Dendritic cell treated with granulocyte-macrophage colony-stimulating factor and Interleukin-4, amounts not matched to agents 40 ng/mL and 50 ng/mL, for 4 days (primary cell): Measurements from ENCODE around the gene GFAP.

ENCODE experiments used
- H3K27ac Mint-ChIP-seq: one replicate; pipeline ENCODE4 v1.8.0; 2022; ENCODE audit warnings: mild to moderate bottlenecking, mixed read lengths
- H3K27me3 Mint-ChIP-seq: one replicate; pipeline ENCODE4 v1.8.0; 2022; ENCODE audit warnings: mild to moderate bottlenecking, mixed read lengths
- H3K36me3 Mint-ChIP-seq: one replicate; pipeline ENCODE4 v1.8.0; 2022; ENCODE audit warnings: low read depth, mixed read lengths
- H3K4me1 Mint-ChIP-seq: one replicate; pipeline ENCODE4 v1.8.0; 2022; ENCODE audit warnings: low read depth, mixed read lengths
- H3K4me3 Mint-ChIP-seq: one replicate; pipeline ENCODE4 v1.8.0; 2022; ENCODE audit warnings: mild to moderate bottlenecking, moderate library complexity, mixed read lengths
- H3K9me3 Mint-ChIP-seq: one replicate; pipeline ENCODE4 v1.8.0; 2022; ENCODE audit warnings: mixed read lengths
- intact Hi-C: fragments of 100-400 bp; cut with micrococcal nuclease; formaldehyde crosslinking; loops from one replicate; pipeline ENCODE4 v1.15.0; 2022

The GFAP gene

GRCh38 chr17:44864831-44865230 lies 50.5 kb downstream of the GFAP start:
- intact Hi-C loops: loop anchor here (1.0 kb wide), 2 partner anchors 86 to 90 kb away; no protein-coding TSS in a partner anchor
- Mint-ChIP-seq H3K4me1 (no peaks in the 10 kb centered on the region), H3K27ac (no peak overlapping the region), H3K27me3 (no peaks in the 10 kb centered on the region), H3K4me3 (no peak overlapping the region), H3K36me3 (peaks cover 97% of the 10 kb centered on the region), H3K9me3 (no peaks in the 10 kb centered on the region)

- peaks cover 97% of the 10 kb centered on the region for H3K36me3 Mint-ChIP-seq
- no peak overlapping the region for H3K27ac Mint-ChIP-seq
- no peak overlapping the region for H3K4me3 Mint-ChIP-seq
- no peaks in the 10 kb centered on the region for H3K4me1 Mint-ChIP-seq
- H3K27me3 Mint-ChIP-seq: no peaks in the 10 kb centered on the region
- H3K9me3 Mint-ChIP-seq: no peaks in the 10 kb centered on the region
- intact Hi-C loops: no loop called here
Measured at GRCh38 chr17:44863061-44863918, 52.0 kb downstream of the GFAP start.

GRCh38 chr17:44862278-44862914 lies 52.9 kb downstream of the GFAP start:
- Mint-ChIP-seq H3K4me1 (no peaks in the 10 kb centered on the region), H3K9me3 (no peaks in the 10 kb centered on the region), H3K36me3 (peaks cover 97% of the 10 kb centered on the region), H3K27ac (no peak overlapping the region), H3K4me3 (no peak overlapping the region), H3K27me3 (no peaks in the 10 kb centered on the region)
- intact Hi-C loops: no loop called here

- intact Hi-C loops: no loop called here
- no peaks in the 10 kb centered on the region for H3K27me3 Mint-ChIP-seq
- peaks cover 100% of the 10 kb centered on the region for H3K36me3 Mint-ChIP-seq
- no peak overlapping the region for H3K27ac Mint-ChIP-seq
- H3K4me1 Mint-ChIP-seq: no peaks in the 10 kb centered on the region
- no peaks in the 10 kb centered on the region for H3K9me3 Mint-ChIP-seq
- no peak overlapping the region for H3K4me3 Mint-ChIP-seq
Measured at GRCh38 chr17:44859701-44860100, 55.6 kb downstream of the GFAP start.

- H3K36me3 Mint-ChIP-seq: peaks cover 100% of the 10 kb centered on the region
- H3K4me1 Mint-ChIP-seq: no peaks in the 10 kb centered on the region
- no peaks in the 10 kb centered on the region for H3K9me3 Mint-ChIP-seq
- no peak overlapping the region for H3K4me3 Mint-ChIP-seq
- intact Hi-C loops: no loop called here
- H3K27ac Mint-ChIP-seq: no peak overlapping the region
- no peaks in the 10 kb centered on the region for H3K27me3 Mint-ChIP-seq
Measured at GRCh38 chr17:44854192-44854591, 61.1 kb downstream of the GFAP start.
